Measurements from ENCODE around the gene HSPA14.

- TF ChIP-seq CTCF (IDR thresholded peaks at IDR 0.05; ENCODE audit: low read length), result no peak
- TF ChIP-seq EZH2phosphoT487 (IDR thresholded peaks at IDR 0.05; ENCODE audit: low read length), result no peak
Observed at GRCh38 chr10:14884082-14884481, 46.0 kb downstream of the HSPA14 start.
